Measurements from ENCODE around the gene MICAL3.

- TF ChIP-seq, protein P1, sequence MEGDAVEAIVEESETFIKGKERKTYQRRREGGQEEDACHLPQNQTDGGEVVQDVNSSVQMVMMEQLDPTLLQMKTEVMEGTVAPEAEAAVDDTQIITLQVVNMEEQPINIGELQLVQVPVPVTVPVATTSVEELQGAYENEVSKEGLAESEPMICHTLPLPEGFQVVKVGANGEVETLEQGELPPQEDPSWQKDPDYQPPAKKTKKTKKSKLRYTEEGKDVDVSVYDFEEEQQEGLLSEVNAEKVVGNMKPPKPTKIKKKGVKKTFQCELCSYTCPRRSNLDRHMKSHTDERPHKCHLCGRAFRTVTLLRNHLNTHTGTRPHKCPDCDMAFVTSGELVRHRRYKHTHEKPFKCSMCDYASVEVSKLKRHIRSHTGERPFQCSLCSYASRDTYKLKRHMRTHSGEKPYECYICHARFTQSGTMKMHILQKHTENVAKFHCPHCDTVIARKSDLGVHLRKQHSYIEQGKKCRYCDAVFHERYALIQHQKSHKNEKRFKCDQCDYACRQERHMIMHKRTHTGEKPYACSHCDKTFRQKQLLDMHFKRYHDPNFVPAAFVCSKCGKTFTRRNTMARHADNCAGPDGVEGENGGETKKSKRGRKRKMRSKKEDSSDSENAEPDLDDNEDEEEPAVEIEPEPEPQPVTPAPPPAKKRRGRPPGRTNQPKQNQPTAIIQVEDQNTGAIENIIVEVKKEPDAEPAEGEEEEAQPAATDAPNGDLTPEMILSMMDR (IDR thresholded peaks at IDR 0.05) = no peak
- no peak for TF ChIP-seq POLR2AphosphoS5 (IDR thresholded peaks at IDR 0.05; ENCODE audit: low read depth, low read length)
- TF ChIP-seq TCF7L2 (IDR thresholded peaks at IDR 0.05; ENCODE audit: low read depth, low read length) = no peak
- TF ChIP-seq, protein P2, sequence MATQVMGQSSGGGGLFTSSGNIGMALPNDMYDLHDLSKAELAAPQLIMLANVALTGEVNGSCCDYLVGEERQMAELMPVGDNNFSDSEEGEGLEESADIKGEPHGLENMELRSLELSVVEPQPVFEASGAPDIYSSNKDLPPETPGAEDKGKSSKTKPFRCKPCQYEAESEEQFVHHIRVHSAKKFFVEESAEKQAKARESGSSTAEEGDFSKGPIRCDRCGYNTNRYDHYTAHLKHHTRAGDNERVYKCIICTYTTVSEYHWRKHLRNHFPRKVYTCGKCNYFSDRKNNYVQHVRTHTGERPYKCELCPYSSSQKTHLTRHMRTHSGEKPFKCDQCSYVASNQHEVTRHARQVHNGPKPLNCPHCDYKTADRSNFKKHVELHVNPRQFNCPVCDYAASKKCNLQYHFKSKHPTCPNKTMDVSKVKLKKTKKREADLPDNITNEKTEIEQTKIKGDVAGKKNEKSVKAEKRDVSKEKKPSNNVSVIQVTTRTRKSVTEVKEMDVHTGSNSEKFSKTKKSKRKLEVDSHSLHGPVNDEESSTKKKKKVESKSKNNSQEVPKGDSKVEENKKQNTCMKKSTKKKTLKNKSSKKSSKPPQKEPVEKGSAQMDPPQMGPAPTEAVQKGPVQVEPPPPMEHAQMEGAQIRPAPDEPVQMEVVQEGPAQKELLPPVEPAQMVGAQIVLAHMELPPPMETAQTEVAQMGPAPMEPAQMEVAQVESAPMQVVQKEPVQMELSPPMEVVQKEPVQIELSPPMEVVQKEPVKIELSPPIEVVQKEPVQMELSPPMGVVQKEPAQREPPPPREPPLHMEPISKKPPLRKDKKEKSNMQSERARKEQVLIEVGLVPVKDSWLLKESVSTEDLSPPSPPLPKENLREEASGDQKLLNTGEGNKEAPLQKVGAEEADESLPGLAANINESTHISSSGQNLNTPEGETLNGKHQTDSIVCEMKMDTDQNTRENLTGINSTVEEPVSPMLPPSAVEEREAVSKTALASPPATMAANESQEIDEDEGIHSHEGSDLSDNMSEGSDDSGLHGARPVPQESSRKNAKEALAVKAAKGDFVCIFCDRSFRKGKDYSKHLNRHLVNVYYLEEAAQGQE (IDR thresholded peaks at IDR 0.05; ENCODE audit: insufficient read depth in 1 of 2, low read depth in 2 of 2, low read length in 1 of 2) = no peak
Observed at GRCh38 chr22:17777717-17778044, 246.7 kb downstream of the MICAL3 start.

All from Panc1 (cell line).